ENCODE results near the gene COL18A1. TPM values are rescaled to one million over a fixed set of nuclear protein-coding genes. Genes with fewer than 3 reads are reported as not detected.

Gene COL18A1
- total RNA-seq, 4 donors from 2014 or later: 19.3 to 121 (median 23.3) TPM

- Histone ChIP-seq H3K9me3 (no peaks in the 10 kb centered on the region), H3K27ac (peak overlapping the region; percentile 65 to 73 (median 70)), H3K4me3 (peak overlapping the region in 2 of 4 donors; percentile 19 to 41), H3K36me3 (no peaks in the 10 kb centered on the region), H3K4me1 (peaks cover 0 to 16% (median 10%) of the 10 kb centered on the region in 4 donors), H3K27me3 (no peaks in the 10 kb centered on the region)
- no peak for TF ChIP-seq EP300 (IDR thresholded peaks at IDR 0.05; ENCODE audit: low read depth)
- no peak for TF ChIP-seq POLR2AphosphoS5 (IDR thresholded peaks at IDR 0.05)
- TF ChIP-seq CTCF (IDR thresholded peaks at IDR 0.05): no peak
- no peak for TF ChIP-seq POLR2A (IDR thresholded peaks at IDR 0.05)
- no peak for DNase-seq
- 68 to 80% methylated on average over 1 to 26 of the region's 26 CpGs for WGBS, 2 donors (ENCODE audit: low coverage in 1 of 2)
- in situ Hi-C loops (cut with MboI; ENCODE audit: low pct_ligation_motif_present in 1 of 4, low pct_unique_long_range_greater_than_20kb in 1 of 4, low sequenced_read_pairs in 3 of 4): loop anchor here in 2 of 4 donors (25.0 kb wide), 2 partner anchors 151 to 301 kb away; partner anchors contain the start of gene POFUT2 (in 1 of the 2)
- intact Hi-C loops (cut with DNase I; ENCODE audit: low total_unique reads): loop anchor here (1.0 kb wide), 1 partner anchor 146 kb away; no protein-coding TSS in a partner anchor
Measured at GRCh38 chr21:45438391-45439145, 33.6 kb downstream of the COL18A1 start.

DNA sequence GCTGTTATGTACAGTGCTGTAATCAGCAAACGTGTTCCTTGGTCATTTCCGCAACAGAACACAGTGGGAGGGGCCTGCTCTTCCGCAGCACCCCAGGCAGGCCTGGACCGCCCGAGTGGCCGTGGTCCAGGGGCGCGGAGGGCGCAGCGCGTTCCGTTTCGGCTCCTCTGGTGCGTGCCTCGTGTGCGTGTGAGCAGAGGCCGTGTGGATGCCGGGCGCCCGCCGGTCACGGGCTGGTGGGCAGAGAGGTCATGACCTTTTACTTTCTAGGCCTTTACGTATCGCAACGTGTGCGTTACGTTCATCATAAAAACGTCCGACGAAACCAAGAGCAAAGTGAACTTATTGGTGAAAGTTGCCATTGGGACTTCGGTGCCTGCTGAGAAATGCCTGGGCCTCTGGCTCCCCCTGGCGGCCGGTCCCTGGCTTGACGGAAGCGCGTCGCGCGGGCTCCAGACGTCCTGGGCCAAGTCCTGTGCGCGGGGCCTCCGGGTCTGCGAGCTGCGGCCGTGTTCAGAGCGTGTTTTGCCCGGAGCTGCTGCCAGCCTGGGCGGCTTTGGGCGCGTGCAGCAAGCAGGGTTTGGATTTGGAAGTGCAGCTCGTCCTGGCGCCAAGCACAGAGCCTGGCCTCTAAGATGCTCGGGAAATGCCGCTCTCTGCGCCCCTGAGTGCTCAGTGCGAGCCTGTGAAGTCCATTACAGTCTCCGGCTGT lies 34.4 kb downstream of the COL18A1 start:
- no peaks in the 10 kb centered on the region for H3K27me3 ChIP-seq
- peak overlapping the region in 2 of 4 donors; percentile 19 to 41 for H3K4me3 ChIP-seq
- peak; percentile 63 for TF ChIP-seq EP300 (IDR thresholded peaks at IDR 0.05; ENCODE audit: low read depth)
- TF ChIP-seq POLR2A (IDR thresholded peaks at IDR 0.05): no peak
- TF ChIP-seq CTCF (IDR thresholded peaks at IDR 0.05): peak; percentile 97 to 98 (median 98)
- TF ChIP-seq POLR2AphosphoS5 (IDR thresholded peaks at IDR 0.05): peak; percentile 52 to 56 (median 54)
- no peaks in the 10 kb centered on the region for H3K36me3 ChIP-seq
- in situ Hi-C loops (cut with MboI; ENCODE audit: low pct_ligation_motif_present in 1 of 4, low pct_unique_long_range_greater_than_20kb in 1 of 4, low sequenced_read_pairs in 3 of 4): loop anchor here in 2 of 4 donors (25.0 kb wide), 2 partner anchors 152 to 302 kb away; partner anchors contain the start of gene POFUT2 (in 1 of the 2)
- peak overlapping the region; percentile 65 to 73 (median 70) for H3K27ac ChIP-seq
- H3K9me3 ChIP-seq: no peaks in the 10 kb centered on the region
- 0 to 15% methylated on average over 5 to 49 of the region's 58 CpGs for WGBS, 2 donors (ENCODE audit: low coverage in 1 of 2)
- intact Hi-C loops (cut with DNase I; ENCODE audit: low total_unique reads): loop anchor here (1.0 kb wide), 1 partner anchor 147 kb away; no protein-coding TSS in a partner anchor
- peaks cover 0 to 13% (median 8%) of the 10 kb centered on the region in 4 donors for H3K4me1 ChIP-seq
- DNase-seq: peak; percentile 83

DNA sequence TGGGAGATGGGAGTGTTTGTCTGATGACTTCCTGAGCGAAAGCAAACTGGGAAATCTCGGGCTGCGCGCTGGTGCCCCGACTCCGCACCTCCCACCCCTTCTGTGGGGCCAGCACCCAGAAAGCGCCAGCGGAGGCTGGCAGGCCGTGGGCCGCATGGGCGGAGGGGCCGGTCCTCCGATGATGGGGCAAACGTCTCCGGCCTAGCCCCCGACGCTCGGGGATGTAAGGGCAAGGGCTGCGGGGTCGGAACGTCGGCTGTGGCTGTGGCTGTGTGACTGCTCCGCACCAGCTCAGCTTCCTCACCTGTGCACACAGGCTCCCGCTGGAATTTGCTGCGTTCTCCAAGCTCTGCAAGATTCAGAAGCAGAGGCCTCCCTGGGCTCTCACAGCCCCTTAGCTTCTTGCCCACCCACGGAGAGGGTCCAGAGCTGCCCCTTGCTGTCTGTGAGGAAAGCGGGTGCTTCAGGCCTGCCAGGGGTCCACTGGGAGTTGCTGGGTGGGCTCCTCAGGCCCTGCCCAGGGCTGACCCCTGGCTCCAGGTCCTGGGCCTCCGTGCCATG lies 35.0 kb downstream of the COL18A1 start:
- in situ Hi-C loops (cut with MboI; ENCODE audit: low pct_ligation_motif_present in 1 of 4, low pct_unique_long_range_greater_than_20kb in 1 of 4, low sequenced_read_pairs in 3 of 4): loop anchor here in 3 of 4 donors (10.0 to 25.0 kb wide), 3 partner anchors 153 to 303 kb away; partner anchors contain the start of gene POFUT2 (in 1 of the 3)

More for the DNA sequence above, 35.0 kb downstream of the COL18A1 start:
- Histone ChIP-seq H3K36me3 (no peaks in the 10 kb centered on the region), H3K9me3 (no peaks in the 10 kb centered on the region), H3K27ac (peak overlapping the region in 3 of 4 donors; percentile 70 to 73 (median 71)), H3K4me3 (no peak overlapping the region), H3K4me1 (peaks cover 0 to 13% (median 8%) of the 10 kb centered on the region in 4 donors), H3K27me3 (no peaks in the 10 kb centered on the region)
- DNase-seq: no peak
- WGBS, 2 donors (ENCODE audit: low coverage in 1 of 2): 90% methylated on average over 28 of the region's 28 CpGs; no CpG with 5 or more reads in 1 of the 2 donors
- intact Hi-C loops (cut with DNase I; ENCODE audit: low total_unique reads): loop anchor here (1.0 to 5.0 kb wide), 2 partner anchors 148 to 283 kb away; no protein-coding TSS in a partner anchor
- TF ChIP-seq EP300 (IDR thresholded peaks at IDR 0.05; ENCODE audit: low read depth) (no peak), POLR2A (IDR thresholded peaks at IDR 0.05) (no peak), POLR2AphosphoS5 (IDR thresholded peaks at IDR 0.05) (no peak), CTCF (IDR thresholded peaks at IDR 0.05) (no peak)

All from transverse colon (tissue), 4 donors.